ENCODE results near the gene POLD1. TPM values are rescaled to one million over a fixed set of nuclear protein-coding genes. Genes with fewer than 3 reads are reported as not detected.

POLD1 gene
- total and polyA plus RNA-seq, 5 experiments from 2014 or later, result 26.0 to 40.8 (median 34.4) TPM

- H3K27ac Mint-ChIP-seq, result peak overlapping the region in 8 of 10 donors; percentile 92 to 99 (median 98)
- H3K36me3 Mint-ChIP-seq, result no peaks in the 10 kb centered on the region
- POLR2A ChIA-PET, result interaction anchor here (0.7 to 3.4 kb wide), 16 partner anchors 11 to 565 kb away, joined by 3 to 43 read pairs (median 6); partner anchors contain the start of genes EMC10, GARIN5A, JOSD2 and NR1H2
- no peaks in the 10 kb centered on the region for H3K9me3 Mint-ChIP-seq
- ATAC-seq, result no peak
- peaks cover 0 to 2% (median 0%) of the 10 kb centered on the region in 5 donors for H3K27me3 Mint-ChIP-seq
- H3K4me1 Mint-ChIP-seq, result peaks cover 23 to 44% (median 39%) of the 10 kb centered on the region in 4 donors
- no peak for DNase-seq
- H3K4me3 Mint-ChIP-seq, result peak overlapping the region in 9 of 10 donors; percentile 91 to 96 (median 91)
Measured at GRCh38 chr19:50356691-50357177, 27.4 kb upstream of the POLD1 start.

GRCh38 chr19:50357178-50358100 lies 26.7 kb upstream of the POLD1 start:
- Mint-ChIP-seq H3K27ac (peak overlapping the region; percentile 92 to 99 (median 98)), H3K36me3 (no peaks in the 10 kb centered on the region), H3K27me3 (peaks cover 0 to 2% (median 0%) of the 10 kb centered on the region in 5 donors), H3K4me1 (peaks cover 27 to 51% (median 46%) of the 10 kb centered on the region in 4 donors), H3K9me3 (no peaks in the 10 kb centered on the region), H3K4me3 (peak overlapping the region; percentile 91 to 96 (median 91))
- POLR2A ChIA-PET, result interaction anchor here (0.8 to 3.4 kb wide), 23 partner anchors 10 to 1832 kb away, joined by 3 to 43 read pairs (median 4); partner anchors contain the start of genes CLEC11A, EMC10, GARIN5A and JOSD2
- peak; percentile 87 for ATAC-seq
- peak; percentile 71 to 94 (median 88) for DNase-seq

GRCh38 chr19:50358483-50359327 lies 25.4 kb upstream of the POLD1 start:
- peaks cover 0 to 1% (median 0%) of the 10 kb centered on the region in 5 donors for H3K27me3 Mint-ChIP-seq
- peak overlapping the region; percentile 91 to 96 (median 91) for H3K4me3 Mint-ChIP-seq
- H3K36me3 Mint-ChIP-seq, result no peaks in the 10 kb centered on the region
- H3K9me3 Mint-ChIP-seq, result no peaks in the 10 kb centered on the region
- H3K4me1 Mint-ChIP-seq, result peaks cover 33 to 63% (median 57%) of the 10 kb centered on the region in 4 donors
- H3K27ac Mint-ChIP-seq, result peak overlapping the region; percentile 92 to 99 (median 98)
- peak; percentile 65 to 87 (median 73) for DNase-seq
- POLR2A ChIA-PET, result interaction anchor here (0.8 to 3.4 kb wide), 11 partner anchors 9 to 483 kb away, joined by 3 to 43 read pairs (median 7); partner anchors contain the start of genes JOSD2, NR1H2 and POLD1
- ATAC-seq, result peak; percentile 25 to 28

- H3K9me3 Mint-ChIP-seq, result no peaks in the 10 kb centered on the region
- H3K27ac Mint-ChIP-seq, result peak overlapping the region; percentile 92 to 99 (median 98)
- ATAC-seq (no peak), DNase-seq (no peak)
- peaks cover 0 to 1% (median 0%) of the 10 kb centered on the region in 5 donors for H3K27me3 Mint-ChIP-seq
- POLR2A ChIA-PET, result interaction anchor here (0.5 to 3.4 kb wide), 7 partner anchors 9 to 801 kb away, joined by 3 to 43 read pairs (median 15); partner anchors contain the start of genes JOSD2, NR1H2 and POLD1
- H3K4me1 Mint-ChIP-seq, result peaks cover 35 to 66% (median 62%) of the 10 kb centered on the region in 4 donors
- H3K4me3 Mint-ChIP-seq, result peak overlapping the region; percentile 3 to 96 (median 91)
- no peaks in the 10 kb centered on the region for H3K36me3 Mint-ChIP-seq
Measured at GRCh38 chr19:50359328-50359818, 24.8 kb upstream of the POLD1 start.

GRCh38 chr19:50361290-50362029 lies 22.7 kb upstream of the POLD1 start:
- peak overlapping the region in 3 of 10 donors; percentile 18 to 40 (median 21) for H3K4me3 Mint-ChIP-seq
- H3K4me1 Mint-ChIP-seq, result peaks cover 44 to 82% (median 80%) of the 10 kb centered on the region in 4 donors

GRCh38 chr19:50362030-50362412 lies 22.1 kb upstream of the POLD1 start:
- Mint-ChIP-seq H3K36me3 (no peaks in the 10 kb centered on the region), H3K4me3 (peak overlapping the region in 2 of 10 donors; percentile 18 to 21), H3K27ac (peak overlapping the region in 4 of 10 donors; percentile 9 to 68 (median 42)), H3K27me3 (no peaks in the 10 kb centered on the region), H3K9me3 (no peaks in the 10 kb centered on the region), H3K4me1 (peaks cover 42 to 80% (median 77%) of the 10 kb centered on the region in 4 donors)
- DNase-seq, result no peak
- ATAC-seq, result no peak
- POLR2A ChIA-PET, result interaction anchor here (0.9 to 2.4 kb wide), 3 partner anchors 8 to 15 kb away, joined by 3 to 6 read pairs (median 4); partner anchors contain the start of gene NR1H2

More at GRCh38 chr19:50361290-50362029, 22.7 kb upstream of the POLD1 start:
- ATAC-seq (no peak), DNase-seq (no peak)
- Mint-ChIP-seq H3K36me3 (no peaks in the 10 kb centered on the region), H3K9me3 (no peaks in the 10 kb centered on the region), H3K27ac (peak overlapping the region in 5 of 10 donors; percentile 20 to 69 (median 62)), H3K27me3 (no peaks in the 10 kb centered on the region)
- POLR2A ChIA-PET, result interaction anchor here (0.9 to 2.4 kb wide), 3 partner anchors 9 to 16 kb away, joined by 3 to 6 read pairs (median 4); partner anchors contain the start of gene NR1H2

- Mint-ChIP-seq H3K27me3 (no peaks in the 10 kb centered on the region), H3K4me3 (peak overlapping the region in 8 of 10 donors; percentile 26 to 70 (median 56)), H3K9me3 (no peaks in the 10 kb centered on the region), H3K4me1 (peaks cover 41 to 83% (median 77%) of the 10 kb centered on the region in 4 donors), H3K36me3 (no peaks in the 10 kb centered on the region), H3K27ac (peak overlapping the region in 9 of 10 donors; percentile 11 to 85 (median 66))
- DNase-seq (no peak), ATAC-seq (no peak)
- POLR2A ChIA-PET, result interaction anchor here (0.9 to 2.4 kb wide), 2 partner anchors 13 kb away, joined by 4 to 6 read pairs; partner anchors contain the start of gene NR1H2
Measured at GRCh38 chr19:50362656-50363424, 21.3 kb upstream of the POLD1 start.

- no peak for DNase-seq
- peaks cover 32 to 71% (median 68%) of the 10 kb centered on the region in 4 donors for H3K4me1 Mint-ChIP-seq
- peak within 1 kb of the TSS; percentile 26 to 84 (median 72) for H3K4me3 Mint-ChIP-seq
- peaks cover 0 to 2% (median 0%) of the 10 kb centered on the region in 5 donors for H3K27me3 Mint-ChIP-seq
- H3K9me3 Mint-ChIP-seq, result no peaks in the 10 kb centered on the region
- POLR2A ChIA-PET, result interaction anchor here (1.6 to 1.9 kb wide), 2 partner anchors 10 to 13 kb away, joined by 4 to 7 read pairs; partner anchors contain the start of gene NR1H2
- no peaks in the 10 kb centered on the region for H3K36me3 Mint-ChIP-seq
- no peak for ATAC-seq
- H3K27ac Mint-ChIP-seq, result peak within 1 kb of the TSS; percentile 58 to 94 (median 87)
Measured at GRCh38 chr19:50365434-50366306, 18.5 kb upstream of the POLD1 start, which contains the start of gene NAPSA. NAPSA (minus strand) TSS chr19:50365639; CDS start chr19:50365621, 18 bp downstream.
